Measurements from ENCODE around the gene RNF111. TPM values are rescaled to one million over a fixed set of nuclear protein-coding genes. Genes with fewer than 3 reads are reported as not detected.
"Not testable (repeated sequence)": the region's sequence is repeated elsewhere in the genome, so short reads cannot be mapped to it uniquely, and the experiment has no call there.

Gene RNF111
- total RNA-seq, 1 donor from 2014 or later, result 18.3 TPM

- ATAC-seq (ENCODE audit: poor library complexity) (no peak), DNase-seq (no peak)
- intact Hi-C loops (cut with DNase I), result no loop called here
Observed at GRCh38 chr15:58992181-58992580, 4.7 kb downstream of the RNF111 start.

DNA sequence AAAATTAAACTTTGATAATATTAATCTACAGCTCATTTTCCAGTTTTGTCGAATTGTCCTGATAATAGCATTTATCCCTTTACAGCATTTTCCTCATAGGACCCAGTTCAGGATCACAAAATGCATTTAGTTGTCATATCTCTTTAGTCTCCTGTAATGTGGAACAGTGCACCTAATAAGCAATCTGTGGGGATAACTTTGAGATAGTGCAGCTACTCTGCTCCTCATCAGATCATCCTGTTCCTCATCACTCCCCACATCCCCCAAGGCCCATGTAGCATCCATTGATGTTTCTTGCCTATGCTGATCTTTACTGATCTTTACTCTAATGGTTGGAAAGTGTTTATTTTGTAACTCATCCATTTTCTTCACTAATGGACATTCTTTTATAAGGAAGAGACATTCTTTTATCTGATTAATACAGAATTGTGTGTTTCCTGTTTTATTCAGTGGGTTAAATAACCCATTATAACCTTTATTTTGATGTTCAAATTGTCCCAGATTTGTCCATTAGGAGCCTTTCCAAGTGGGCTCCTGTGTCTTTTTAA, 7.5 kb downstream of the RNF111 start:
- DNase-seq (no peak), ATAC-seq (ENCODE audit: poor library complexity) (no peak)
- intact Hi-C loops (cut with DNase I), result no loop called here

DNA sequence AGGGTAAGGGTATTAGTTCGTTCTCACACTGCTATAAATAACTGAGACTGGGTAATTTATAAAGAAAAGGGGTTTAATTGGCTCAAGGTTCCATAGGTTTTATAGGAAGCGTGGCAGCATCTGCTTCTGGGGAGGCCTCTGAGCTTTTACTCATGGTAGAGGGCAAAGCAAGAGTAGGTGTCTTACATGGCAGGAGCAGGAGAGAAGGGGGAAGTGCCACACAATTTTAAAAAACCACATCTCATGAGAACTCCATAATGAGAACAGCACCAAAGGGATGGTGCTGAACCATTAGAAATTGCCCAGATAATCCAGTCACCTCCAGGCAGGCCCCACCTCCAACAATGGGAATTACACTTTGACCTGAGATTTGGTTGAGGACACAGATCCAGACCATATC, 12.2 kb downstream of the RNF111 start:
- ATAC-seq (ENCODE audit: poor library complexity), result no peak

DNA sequence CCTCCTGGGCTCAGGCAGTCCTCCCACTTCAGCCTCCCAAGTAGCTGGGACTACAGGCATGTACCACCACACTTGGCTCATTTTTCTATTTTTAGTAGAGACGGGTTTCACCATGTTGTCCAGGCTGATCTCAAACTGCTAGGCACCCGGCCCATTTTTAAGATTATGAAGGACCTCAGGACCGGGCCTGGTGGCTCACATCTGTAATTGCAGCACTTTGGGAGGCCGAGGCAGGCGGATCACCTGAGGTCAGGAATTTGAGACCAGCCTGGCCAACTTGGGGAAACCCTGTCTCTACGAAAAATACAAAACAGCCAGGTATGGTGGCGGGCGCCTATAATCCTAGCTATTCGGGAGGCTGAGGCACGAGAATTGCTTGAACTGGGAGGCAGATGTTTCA, 12.8 kb downstream of the RNF111 start:
- DNase-seq; ATAC-seq (ENCODE audit: poor library complexity); intact Hi-C loops (cut with DNase I): not testable (repeated sequence)

More for the DNA sequence above, 12.2 kb downstream of the RNF111 start:
- no peak for DNase-seq
- intact Hi-C loops (cut with DNase I), result no loop called here

GRCh38 chr15:59001946-59002345, 14.5 kb downstream of the RNF111 start:
- DNase-seq (no peak), ATAC-seq (ENCODE audit: poor library complexity) (no peak)
- intact Hi-C loops (cut with DNase I), result no loop called here

GRCh38 chr15:59002418-59002859, 15.0 kb downstream of the RNF111 start:
- intact Hi-C loops (cut with DNase I), result no loop called here

GRCh38 chr15:59005579-59005978, 18.1 kb downstream of the RNF111 start:
- intact Hi-C loops (cut with DNase I), result no loop called here
- no peak for DNase-seq
- no peak for ATAC-seq (ENCODE audit: poor library complexity)

More at GRCh38 chr15:59002418-59002859, 15.0 kb downstream of the RNF111 start:
- ATAC-seq (ENCODE audit: poor library complexity) (peak; percentile 45), DNase-seq (no peak)

- DNase-seq, result no peak
- intact Hi-C loops (cut with DNase I), result no loop called here
- no peak for ATAC-seq (ENCODE audit: poor library complexity)
Observed at GRCh38 chr15:59008086-59008485, 20.6 kb downstream of the RNF111 start.

- DNase-seq (no peak), ATAC-seq (ENCODE audit: poor library complexity) (no peak)
- intact Hi-C loops (cut with DNase I), result no loop called here
Observed at GRCh38 chr15:59011262-59011952, 23.9 kb downstream of the RNF111 start.

DNA sequence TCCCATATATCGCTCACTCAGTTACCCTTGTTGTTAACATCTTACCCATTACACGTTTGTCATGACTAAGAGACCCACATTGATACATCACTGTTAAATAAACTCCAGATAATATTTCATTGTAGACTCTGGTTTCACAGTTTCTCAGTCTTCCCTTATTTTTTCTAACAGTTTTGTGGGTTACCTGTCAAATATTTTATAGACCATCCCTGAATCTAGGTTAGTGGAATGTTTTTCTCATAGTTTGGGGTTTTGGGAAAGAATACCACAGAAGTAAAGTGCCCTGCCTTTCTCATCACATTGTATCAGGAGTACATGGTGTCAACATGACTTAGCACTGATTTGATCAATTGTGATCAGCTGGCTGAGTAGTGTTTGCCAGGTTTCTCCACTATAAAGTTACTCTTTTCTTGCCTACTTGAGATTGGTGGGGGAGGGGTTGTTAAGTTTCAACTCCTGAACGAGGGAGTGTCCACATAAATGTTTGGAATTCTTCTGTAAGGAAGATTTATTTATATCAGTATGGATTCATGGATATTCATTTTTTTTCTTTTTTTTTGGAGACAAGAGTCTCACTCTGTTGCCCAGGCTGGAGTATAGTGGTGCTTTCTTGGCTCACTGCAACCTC, 25.9 kb downstream of the RNF111 start:
- intact Hi-C loops (cut with DNase I), result no loop called here
- ATAC-seq (ENCODE audit: poor library complexity) (no peak), DNase-seq (no peak)

GRCh38 chr15:59014068-59014467, 26.6 kb downstream of the RNF111 start:
- intact Hi-C loops (cut with DNase I), result no loop called here
- no peak for ATAC-seq (ENCODE audit: poor library complexity)
- DNase-seq, result no peak

- DNase-seq (no peak), ATAC-seq (ENCODE audit: poor library complexity) (no peak)
- intact Hi-C loops (cut with DNase I), result no loop called here
Observed at GRCh38 chr15:59017449-59017848, 30.0 kb downstream of the RNF111 start.

DNA sequence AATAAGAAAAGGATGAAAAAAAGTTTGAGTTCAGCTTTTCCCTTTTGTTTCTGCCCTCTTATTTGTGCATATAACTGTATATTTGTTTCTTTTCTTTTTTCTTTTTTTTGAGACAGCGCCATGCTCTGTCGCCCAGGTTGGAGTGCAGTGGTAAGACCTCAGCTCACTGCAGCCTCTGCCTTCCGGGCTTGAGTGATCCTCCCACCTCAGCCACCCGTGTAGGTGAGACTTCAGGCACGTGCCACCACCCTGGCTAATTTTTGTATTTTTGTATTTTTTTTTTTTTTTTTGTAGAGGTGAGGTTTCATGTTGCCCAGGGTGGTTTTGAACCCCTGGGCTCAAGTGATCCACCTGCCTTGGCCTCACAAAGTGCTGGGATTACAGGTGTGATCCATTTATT, 31.4 kb downstream of the RNF111 start:
- ATAC-seq (ENCODE audit: poor library complexity), result no peak
- DNase-seq, result no peak
- intact Hi-C loops (cut with DNase I), result no loop called here

- no peak for DNase-seq
- no peak for ATAC-seq (ENCODE audit: poor library complexity)
- intact Hi-C loops (cut with DNase I), result no loop called here
Observed at GRCh38 chr15:59020322-59020721, 32.9 kb downstream of the RNF111 start.

DNA sequence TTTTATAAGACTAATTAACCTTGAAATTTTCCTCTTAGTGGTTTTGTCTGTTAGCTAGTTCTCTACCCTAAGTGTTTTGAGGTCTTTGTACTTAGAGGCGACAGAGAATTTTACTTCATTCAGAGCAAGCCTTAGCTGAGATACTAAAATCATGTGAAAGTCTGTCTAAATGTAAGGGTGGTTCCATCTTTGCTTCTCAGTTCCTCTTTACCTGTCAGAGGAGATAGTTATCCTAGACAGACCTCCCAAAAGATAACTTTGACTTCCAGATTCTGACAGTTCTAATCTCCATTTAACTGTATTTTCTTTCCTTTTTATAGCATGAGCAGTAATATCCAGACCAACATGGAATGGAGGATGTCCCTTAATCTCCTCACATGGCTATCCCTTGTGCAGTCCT, 34.7 kb downstream of the RNF111 start:
- DNase-seq, result no peak
- intact Hi-C loops (cut with DNase I), result no loop called here
- no peak for ATAC-seq (ENCODE audit: poor library complexity)

DNA sequence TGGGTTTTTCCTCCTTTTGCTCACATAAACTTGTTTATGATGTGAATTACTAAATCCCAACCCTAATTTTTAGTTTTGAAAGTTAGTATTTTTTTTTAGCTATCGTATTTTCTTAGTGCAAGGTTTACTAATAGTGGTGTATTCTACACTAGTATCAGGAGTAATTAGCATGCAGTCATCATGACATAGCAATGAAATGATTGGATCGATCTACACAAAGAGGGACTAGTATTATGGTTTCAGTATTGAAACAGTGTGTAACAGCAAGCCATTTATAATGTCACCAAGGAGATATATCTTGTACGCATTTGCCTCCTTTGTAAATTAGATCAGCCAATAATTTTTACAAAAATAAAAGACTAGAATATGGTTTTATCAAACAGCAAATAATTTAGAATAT, 38.7 kb downstream of the RNF111 start:
- DNase-seq (no peak), ATAC-seq (ENCODE audit: poor library complexity) (no peak)
- intact Hi-C loops (cut with DNase I), result no loop called here

DNA sequence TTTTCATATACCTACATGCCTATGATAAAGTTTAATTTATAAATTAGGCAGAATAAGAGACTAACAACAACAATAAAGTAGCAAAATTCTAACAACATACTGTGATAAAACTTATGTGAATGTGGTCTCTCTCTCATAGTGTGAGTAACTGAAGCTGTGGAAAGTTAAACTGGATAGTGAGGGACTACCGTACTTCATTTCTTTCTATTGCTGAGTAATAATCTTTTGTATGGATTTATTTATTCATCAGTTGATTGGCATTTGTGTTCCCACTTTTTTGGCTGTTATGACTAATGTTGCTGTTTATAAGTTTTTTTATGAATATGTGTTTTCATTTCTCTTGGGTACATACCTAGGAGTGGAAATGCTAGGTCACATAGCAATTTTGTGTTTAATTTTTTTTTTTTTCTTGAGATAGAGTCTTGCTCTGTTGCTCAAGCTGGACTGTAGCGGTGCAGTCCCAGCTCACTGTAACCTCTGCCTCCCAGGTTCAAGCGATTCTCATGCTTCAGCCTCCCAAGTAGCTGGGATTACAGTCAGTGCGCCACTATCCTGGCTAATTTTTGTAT, 41.0 kb downstream of the RNF111 start:
- intact Hi-C loops (cut with DNase I), result no loop called here
- ATAC-seq (ENCODE audit: poor library complexity) (no peak), DNase-seq (no peak)

DNA sequence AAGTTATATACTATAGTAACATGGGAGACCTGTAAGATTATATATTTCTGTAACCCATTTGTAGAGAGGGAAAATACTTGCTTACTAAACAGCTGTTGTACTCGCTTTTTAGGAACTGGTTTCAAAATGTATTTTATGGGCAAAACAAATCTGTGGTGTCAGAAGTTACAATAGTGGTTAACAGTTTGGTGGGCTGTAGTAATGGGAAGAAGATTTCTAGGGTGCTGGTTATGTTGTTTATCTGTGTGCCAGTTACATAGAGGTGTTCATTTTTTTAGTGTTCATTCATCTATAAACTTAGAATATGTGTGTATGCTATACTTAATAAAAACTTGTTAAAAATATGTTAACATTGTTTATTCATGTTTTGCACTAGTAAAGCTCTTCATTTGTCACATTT, 42.1 kb downstream of the RNF111 start:
- intact Hi-C loops (cut with DNase I), result no loop called here
- ATAC-seq (ENCODE audit: poor library complexity), result no peak
- no peak for DNase-seq

GRCh38 chr15:59035201-59035600, 47.7 kb downstream of the RNF111 start:
- DNase-seq (no peak), ATAC-seq (ENCODE audit: poor library complexity) (no peak)
- intact Hi-C loops (cut with DNase I), result no loop called here

GRCh38 chr15:59039225-59039624, 51.8 kb downstream of the RNF111 start:
- no peak for DNase-seq
- intact Hi-C loops (cut with DNase I), result no loop called here
- ATAC-seq (ENCODE audit: poor library complexity), result no peak

All from Right ventricle myocardium superior (tissue), 1 donor.